Activated naive CD4-positive, alpha-beta T cell treated with anti-CD3 and anti-CD28 coated beads for 36 hours (primary cell): ENCODE results near the gene RARG. TPM values are rescaled to one million over a fixed set of nuclear protein-coding genes. Genes with fewer than 3 reads are reported as not detected.

Source experiments
- CTCF ChIA-PET: fragments of 350-600 bp; sonication (Branson Sonifier 250); formaldehyde crosslinking; loops from one replicate; lab custom pipeline; 2021; ENCODE audit warnings: antibody characterized with exemption; lab: Charles Lee
- DNase-seq: peaks from one replicate; pipeline ENCODE4 v3.0.0-alpha.2; 2020
- H3K27ac Mint-ChIP-seq: one replicate; pipeline ENCODE4 v1.8.0; 2021; ENCODE audit warnings: mild to moderate bottlenecking, mixed read lengths
- H3K27me3 Mint-ChIP-seq: one replicate; pipeline ENCODE4 v1.8.0; 2021; ENCODE audit warnings: low read depth, mixed read lengths
- H3K36me3 Mint-ChIP-seq: one replicate; pipeline ENCODE4 v1.8.0; 2021; ENCODE audit warnings: low read depth, mixed read lengths
- H3K4me1 Mint-ChIP-seq: one replicate; pipeline ENCODE4 v1.8.0; 2021; ENCODE audit warnings: low read depth, mixed read lengths
- H3K4me3 Mint-ChIP-seq: one replicate; pipeline ENCODE4 v1.8.0; 2021; ENCODE audit warnings: mild to moderate bottlenecking, moderate library complexity, mixed read lengths
- H3K9me3 Mint-ChIP-seq: one replicate; pipeline ENCODE4 v1.8.0; 2021; ENCODE audit warnings: mixed read lengths
- intact Hi-C: fragments of 100-400 bp; cut with micrococcal nuclease; formaldehyde crosslinking; loops from one replicate; pipeline ENCODE4 v1.15.1; 2023
- total RNA-seq, 2 experiments: library from RNA; stranded (reverse); gene quantifications; one replicate each; pipeline ENCODE4 v1.2.3, GENCODE V29; 2021

The RARG gene
- total RNA-seq, 2 experiments from 2014 or later, result 4.0 to 4.6 TPM

GRCh38 chr12:53221203-53222080, 10.6 kb downstream of the RARG start:
- H3K27me3 Mint-ChIP-seq, result no peaks in the 10 kb centered on the region
- intact Hi-C loops, result loop anchor here (1.0 to 5.0 kb wide), 5 partner anchors 15 to 506 kb away; partner anchors contain the start of genes AMHR2, CALCOCO1, CSAD and PRR13
- peak; percentile 47 for DNase-seq
- peak overlapping the region; percentile 92 for H3K27ac Mint-ChIP-seq
- peaks cover 68% of the 10 kb centered on the region for H3K4me1 Mint-ChIP-seq
- peak overlapping the region; percentile 90 for H3K4me3 Mint-ChIP-seq
- H3K36me3 Mint-ChIP-seq, result no peaks in the 10 kb centered on the region
- CTCF ChIA-PET, result interaction anchor here (1.1 to 3.4 kb wide), 4 partner anchors 10 to 155 kb away, joined by 3 to 12 read pairs (median 7); no protein-coding TSS in a partner anchor
- H3K9me3 Mint-ChIP-seq, result no peaks in the 10 kb centered on the region

DNA sequence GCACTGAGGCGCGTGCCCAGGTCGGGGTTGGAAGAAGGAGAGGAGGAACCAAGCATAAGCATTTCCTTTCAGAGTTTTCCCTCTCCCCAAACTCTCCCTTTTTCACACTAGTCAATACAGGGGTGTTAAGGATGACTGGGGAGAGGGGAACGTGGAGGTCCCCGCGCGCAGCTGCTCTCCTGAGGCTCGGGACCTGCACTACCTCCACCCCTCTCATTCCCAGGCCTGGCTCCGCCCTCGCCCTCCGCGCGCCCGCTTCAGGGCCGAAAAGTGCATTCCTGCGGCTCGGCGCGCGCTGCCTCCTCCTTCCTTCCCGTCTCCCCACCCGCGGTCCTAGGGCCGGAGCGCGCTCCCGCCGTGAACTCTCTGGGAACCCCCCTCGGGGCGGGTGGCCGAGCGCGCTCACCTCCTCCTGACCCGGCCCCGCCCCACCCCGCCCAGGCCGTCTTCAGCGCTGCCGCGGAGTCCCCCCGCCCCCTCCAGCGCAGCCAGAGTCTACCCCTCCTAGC, 11.3 kb downstream of the RARG start:
- intact Hi-C loops, result loop anchor here (1.0 to 5.0 kb wide), 8 partner anchors 16 to 507 kb away; partner anchors contain the start of genes AMHR2, CALCOCO1, CSAD and ESPL1
- no peaks in the 10 kb centered on the region for H3K9me3 Mint-ChIP-seq
- no peaks in the 10 kb centered on the region for H3K27me3 Mint-ChIP-seq
- CTCF ChIA-PET, result interaction anchor here (1.1 to 3.4 kb wide), 7 partner anchors 10 to 155 kb away, joined by 3 to 13 read pairs (median 4); partner anchors contain the start of gene AAAS
- peak overlapping the region; percentile 92 for H3K27ac Mint-ChIP-seq
- peak; percentile 80 for DNase-seq
- H3K4me1 Mint-ChIP-seq, result peaks cover 72% of the 10 kb centered on the region
- no peaks in the 10 kb centered on the region for H3K36me3 Mint-ChIP-seq
- H3K4me3 Mint-ChIP-seq, result peak overlapping the region; percentile 90

DNA sequence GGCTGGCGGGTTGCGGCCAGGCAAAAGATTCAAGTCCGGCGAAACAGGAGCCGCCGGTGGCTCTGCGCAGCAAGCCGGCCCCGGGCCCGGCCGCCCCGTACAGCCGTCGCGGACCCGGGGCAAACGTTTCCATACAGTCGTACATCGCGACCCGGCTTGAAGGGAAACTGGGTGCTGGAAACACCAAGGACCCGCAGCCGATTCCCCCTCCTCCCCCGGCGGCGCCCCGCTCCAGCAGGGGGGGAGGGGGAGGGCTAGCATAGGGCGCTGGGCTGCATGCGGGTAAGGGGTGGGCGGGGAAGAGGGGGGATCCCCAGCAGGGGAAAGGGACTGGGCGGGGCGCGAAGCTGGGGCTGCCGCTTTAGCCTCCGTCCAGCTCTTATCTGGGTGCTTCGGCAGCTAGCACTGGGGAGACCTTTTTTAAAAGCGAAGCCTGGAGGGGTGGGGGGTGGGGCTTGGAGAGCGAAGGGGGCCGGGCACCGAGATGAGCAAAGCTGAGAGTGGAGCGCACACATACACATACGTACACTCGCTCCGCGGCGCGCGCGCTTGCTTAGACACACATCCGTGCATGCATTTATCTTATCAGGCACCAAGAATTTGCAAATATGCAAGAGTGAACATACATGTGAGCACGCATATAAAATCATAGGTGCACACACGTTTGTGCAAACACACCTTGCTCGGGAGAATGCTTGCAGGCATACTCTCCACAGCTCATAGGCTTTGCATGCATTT, 11.9 kb downstream of the RARG start:
- Mint-ChIP-seq H3K4me1 (peaks cover 68% of the 10 kb centered on the region), H3K27me3 (no peaks in the 10 kb centered on the region), H3K9me3 (no peaks in the 10 kb centered on the region), H3K27ac (peak overlapping the region; percentile 81), H3K4me3 (peak overlapping the region; percentile 90), H3K36me3 (no peaks in the 10 kb centered on the region)
- peak; percentile 81 for DNase-seq
- CTCF ChIA-PET, result interaction anchor here (0.7 to 3.4 kb wide), 11 partner anchors 9 to 107 kb away, joined by 3 to 13 read pairs (median 4); partner anchors contain the start of genes AAAS and CSAD
- intact Hi-C loops, result loop anchor here (1.0 to 5.0 kb wide), 7 partner anchors 17 to 507 kb away; partner anchors contain the start of genes AMHR2, CALCOCO1, ESPL1 and PFDN5

- CTCF ChIA-PET, result interaction anchor here (0.7 to 3.4 kb wide), 11 partner anchors 8 to 126 kb away, joined by 3 to 13 read pairs (median 5); partner anchors contain the start of genes AAAS and CSAD
- intact Hi-C loops, result no loop called here
- Mint-ChIP-seq H3K36me3 (no peaks in the 10 kb centered on the region), H3K9me3 (no peaks in the 10 kb centered on the region), H3K27me3 (no peaks in the 10 kb centered on the region), H3K4me1 (peaks cover 61% of the 10 kb centered on the region), H3K27ac (peak overlapping the region; percentile 81), H3K4me3 (peak overlapping the region; percentile 90)
- peak; percentile 61 for DNase-seq
Observed at GRCh38 chr12:53219292-53219955, 12.6 kb downstream of the RARG start.

- no peaks in the 10 kb centered on the region for H3K9me3 Mint-ChIP-seq
- no peaks in the 10 kb centered on the region for H3K36me3 Mint-ChIP-seq
- DNase-seq, result no peak
- intact Hi-C loops, result no loop called here
- H3K27ac Mint-ChIP-seq, result peak overlapping the region; percentile 81
- peaks cover 55% of the 10 kb centered on the region for H3K4me1 Mint-ChIP-seq
- CTCF ChIA-PET, result interaction anchor here (1.2 to 11.3 kb wide), 13 partner anchors 10 to 126 kb away, joined by 3 to 178 read pairs (median 11); partner anchors contain the start of genes AAAS, CSAD and ESPL1
- no peaks in the 10 kb centered on the region for H3K27me3 Mint-ChIP-seq
- H3K4me3 Mint-ChIP-seq, result peak overlapping the region; percentile 90
Observed at GRCh38 chr12:53218551-53219291, 13.3 kb downstream of the RARG start.

DNA sequence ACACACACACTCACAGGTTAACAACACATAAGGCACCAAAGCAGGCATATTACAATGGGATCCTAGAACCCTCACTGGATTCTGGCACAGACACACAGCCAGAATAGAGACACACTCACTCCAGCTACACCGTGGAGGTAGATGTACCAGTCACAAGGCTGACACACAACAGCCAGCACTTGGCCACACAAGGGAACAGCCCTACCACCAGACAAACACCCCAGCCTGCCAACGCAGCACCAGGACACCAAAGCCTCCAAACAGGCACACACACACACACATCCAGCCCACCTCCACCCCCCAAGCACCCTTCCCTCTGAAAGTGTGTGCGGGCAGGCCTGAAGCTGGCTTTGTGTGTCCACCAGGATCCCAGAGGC, 14.1 kb downstream of the RARG start:
- intact Hi-C loops, result no loop called here
- peak overlapping the region; percentile 90 for H3K4me3 Mint-ChIP-seq
- no peaks in the 10 kb centered on the region for H3K9me3 Mint-ChIP-seq
- no peaks in the 10 kb centered on the region for H3K27me3 Mint-ChIP-seq
- peak overlapping the region; percentile 32 for H3K27ac Mint-ChIP-seq
- CTCF ChIA-PET, result interaction anchor here (0.7 to 11.3 kb wide), 12 partner anchors 9 to 134 kb away, joined by 3 to 178 read pairs (median 6); partner anchors contain the start of genes AAAS and ESPL1
- no peak for DNase-seq
- no peaks in the 10 kb centered on the region for H3K36me3 Mint-ChIP-seq
- H3K4me1 Mint-ChIP-seq, result peaks cover 54% of the 10 kb centered on the region

GRCh38 chr12:53217051-53217930, 14.7 kb downstream of the RARG start:
- H3K27ac Mint-ChIP-seq, result peak overlapping the region; percentile 32
- no peaks in the 10 kb centered on the region for H3K36me3 Mint-ChIP-seq
- CTCF ChIA-PET, result interaction anchor here (0.7 to 11.3 kb wide), 12 partner anchors 9 to 135 kb away, joined by 3 to 178 read pairs (median 5); partner anchors contain the start of genes AAAS, ESPL1 and MYG1
- intact Hi-C loops, result no loop called here
- DNase-seq, result peak; percentile 64
- H3K4me1 Mint-ChIP-seq, result peaks cover 48% of the 10 kb centered on the region
- H3K27me3 Mint-ChIP-seq, result no peaks in the 10 kb centered on the region
- H3K9me3 Mint-ChIP-seq, result no peaks in the 10 kb centered on the region
- peak overlapping the region; percentile 90 for H3K4me3 Mint-ChIP-seq

DNA sequence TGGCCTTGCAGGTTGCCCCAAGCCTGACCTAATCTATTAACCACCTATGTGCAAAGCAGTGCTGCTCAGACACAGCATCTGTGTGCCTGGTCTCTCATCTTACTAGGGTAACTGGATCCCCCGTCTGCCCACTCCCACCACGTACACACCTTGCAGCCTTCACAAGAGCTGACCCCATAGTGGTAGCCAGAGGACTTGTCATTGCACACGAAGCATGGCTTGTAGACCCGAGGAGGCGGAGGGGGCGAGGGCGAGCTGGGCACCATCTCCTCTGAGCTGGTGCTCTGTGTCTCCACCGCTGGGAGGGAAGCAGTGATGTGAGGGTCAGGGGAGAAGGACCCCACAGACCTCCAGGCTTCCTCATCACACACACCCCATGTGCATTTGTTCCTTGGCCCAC, 16.5 kb downstream of the RARG start:
- no peak for DNase-seq
- Mint-ChIP-seq H3K4me3 (no peak overlapping the region), H3K27ac (peak overlapping the region; percentile 21), H3K9me3 (no peaks in the 10 kb centered on the region), H3K36me3 (no peaks in the 10 kb centered on the region), H3K27me3 (no peaks in the 10 kb centered on the region), H3K4me1 (peaks cover 44% of the 10 kb centered on the region)
- intact Hi-C loops, result no loop called here
- CTCF ChIA-PET, result interaction anchor here (1.0 to 11.3 kb wide), 11 partner anchors 18 to 130 kb away, joined by 3 to 178 read pairs (median 46); partner anchors contain the start of genes AAAS, ESPL1, MYG1 and PFDN5

DNA sequence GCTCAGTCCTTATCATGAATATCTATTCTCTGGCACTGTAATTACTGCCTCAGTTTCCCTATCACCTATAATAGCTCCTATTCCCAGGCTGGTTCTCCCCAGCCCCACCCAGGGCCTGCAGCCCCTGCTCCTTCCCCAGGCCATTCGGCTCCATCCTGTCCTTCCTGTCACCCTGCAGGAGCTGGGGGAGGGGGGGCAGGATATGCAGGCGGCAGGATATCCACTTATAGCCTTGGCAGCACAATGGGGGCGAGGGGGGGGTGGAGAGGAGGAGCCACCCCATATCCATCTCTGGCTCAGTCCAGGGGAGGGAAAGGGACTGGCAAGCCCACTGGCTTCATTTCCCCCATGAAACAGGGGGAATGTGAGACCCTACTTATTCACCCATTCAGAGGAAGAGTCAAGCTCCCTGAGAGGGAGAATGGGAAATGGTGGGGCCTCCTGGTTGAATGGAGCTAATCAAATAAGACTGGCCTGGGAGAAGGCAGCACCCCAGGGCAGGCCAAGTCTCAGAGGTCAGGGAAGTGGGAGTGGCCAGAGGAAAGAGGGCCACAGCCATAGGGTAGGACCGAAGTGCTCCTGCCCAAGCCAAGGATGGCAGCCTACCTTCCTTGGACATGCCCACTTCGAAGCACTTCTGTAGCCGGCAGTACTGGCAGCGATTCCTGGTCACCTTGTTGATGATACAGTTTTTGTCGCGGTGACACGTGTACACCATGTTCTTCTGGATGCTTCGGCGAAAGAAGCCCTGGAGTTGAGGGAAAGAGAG, 17.1 kb downstream of the RARG start:
- peaks cover 42% of the 10 kb centered on the region for H3K4me1 Mint-ChIP-seq
- DNase-seq, result no peak
- H3K36me3 Mint-ChIP-seq, result no peaks in the 10 kb centered on the region
- intact Hi-C loops, result no loop called here
- no peaks in the 10 kb centered on the region for H3K9me3 Mint-ChIP-seq
- no peak overlapping the region for H3K4me3 Mint-ChIP-seq
- CTCF ChIA-PET, result interaction anchor here (0.9 to 11.3 kb wide), 20 partner anchors 8 to 149 kb away, joined by 3 to 178 read pairs (median 17); partner anchors contain the start of genes AAAS, ESPL1, MYG1 and PFDN5
- no peaks in the 10 kb centered on the region for H3K27me3 Mint-ChIP-seq
- H3K27ac Mint-ChIP-seq, result peak overlapping the region; percentile 21
